Measurements from ENCODE around the gene RCSD1. TPM values are rescaled to one million over a fixed set of nuclear protein-coding genes. Genes with fewer than 3 reads are reported as not detected.

RCSD1 gene
- total and polyA plus RNA-seq, 2 of the 4 experiments (the other 2 are of a cell fraction) = 0.03 TPM; not detected in 1

Other genes starting within 250 kb of the RCSD1 start
- not detected in 2 replicates for gene CD247, start 111.7 kb upstream of the RCSD1 start, total RNA-seq (2012; rRNA removed)
- gene CD247, start 111.7 kb upstream of the RCSD1 start, polyA plus RNA-seq (2012; rRNA removed) = not detected in 2 replicates
- 2.9 and 3.3 TPM in 2 replicates for gene CREG1, start 76.5 kb upstream of the RCSD1 start, total RNA-seq (2012; rRNA removed)
- 6.3 and 6.4 TPM in 2 replicates for gene CREG1, start 76.5 kb upstream of the RCSD1 start, polyA plus RNA-seq (2012; rRNA removed)
- gene MPZL1, start 91.8 kb downstream of the RCSD1 start, total RNA-seq (2012; rRNA removed) = 81.7 and 87.3 TPM in 2 replicates
- gene MPZL1, start 91.8 kb downstream of the RCSD1 start, polyA plus RNA-seq (2012; rRNA removed) = 48.0 and 55.3 TPM in 2 replicates

Data from IMR-90 (cell line).